ENCODE results near the gene C16orf54. TPM values are rescaled to one million over a fixed set of nuclear protein-coding genes. Genes with fewer than 3 reads are reported as not detected.
A peak's percentile ranks its signal among the peaks of the same experiment; 100 is the strongest.

Gene C16orf54
- total and polyA plus RNA-seq, 2 of the 4 experiments (the other 2 are of a cell fraction), result not detected

DNA sequence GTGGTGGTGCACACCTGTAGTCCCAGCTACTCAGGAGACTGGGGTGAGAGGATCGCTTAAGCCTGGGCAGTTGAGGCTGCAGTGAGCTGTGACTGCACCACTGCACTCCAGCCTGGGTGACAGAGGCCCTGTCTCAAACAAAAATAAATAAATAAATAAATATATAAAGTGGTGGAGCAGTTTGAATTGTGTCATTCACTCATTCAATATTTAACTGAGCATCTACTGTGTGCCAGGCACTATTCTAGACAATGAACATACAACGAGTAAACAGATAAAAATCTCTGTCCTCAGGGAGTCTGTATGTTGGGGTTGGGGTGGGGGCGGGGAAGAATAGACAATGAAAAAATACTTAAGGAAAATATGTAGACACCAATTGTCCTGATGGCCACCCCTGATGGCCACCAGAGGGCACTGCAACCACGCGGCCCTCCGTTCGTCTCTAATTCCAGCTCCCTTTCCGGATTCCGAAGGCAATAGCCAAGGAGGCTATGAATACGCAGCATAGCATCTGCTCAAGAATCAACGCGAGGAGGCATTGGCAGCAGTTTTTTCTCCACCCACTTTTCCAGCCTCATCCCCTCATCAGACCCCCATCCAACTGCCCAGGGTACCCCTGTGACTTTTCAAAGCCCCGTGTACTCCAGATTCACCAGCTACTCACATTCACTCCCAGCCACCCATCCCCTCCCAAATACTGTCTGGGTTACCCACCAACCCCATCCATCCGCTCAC, 45.4 kb downstream of the C16orf54 start:
- Histone ChIP-seq H2BK20ac (ENCODE audit: low read depth, low read length) (no peak overlapping the region), H3K27ac (ENCODE audit: insufficient read depth, low read length) (no peak overlapping the region), H4K5ac (ENCODE audit: low read depth, low read length) (no peak overlapping the region; the same call in 1 of the 2 replicates), H2BK120ac (ENCODE audit: low read depth, low read length) (no peak overlapping the region), H2AK5ac (ENCODE audit: low read depth, low read length) (no peak overlapping the region), H3K79me1 (ENCODE audit: low read depth in 1 of 2, low read length in 2 of 2) (no peaks in the 10 kb centered on the region), H4K8ac (ENCODE audit: low read depth in 2 of 2, low read length in 2 of 2) (peak overlapping the region in 1 of 2 experiments; percentile 66; a peak in 1 of 4 replicates), H3K4ac (ENCODE audit: low read depth, low read length) (no peak overlapping the region), H3K4me2 (ENCODE audit: low read depth, low read length) (peak overlapping the region; percentile 67; the same call in 1 of the 2 replicates), H2AK9ac (replicated peaks; ENCODE audit: low read depth, low read length, poor library complexity) (peak overlapping the region; percentile 57), H3K18ac (ENCODE audit: low read depth, low read length) (no peak overlapping the region), H3K9me1 (ENCODE audit: insufficient read depth, low read length) (no peaks in the 10 kb centered on the region), H4K91ac (ENCODE audit: insufficient read depth, low read depth, low read length) (no peak overlapping the region), H2BK5ac (ENCODE audit: low read depth, low read length, poor library complexity, severe bottlenecking) (no peak overlapping the region), H3K23ac (ENCODE audit: low read depth, low read length) (no peak overlapping the region), H3K36me3 (ENCODE audit: control insufficient read depth, insufficient read depth, low read length) (no peaks in the 10 kb centered on the region), H2AFZ (replicated peaks; ENCODE audit: low read length, poor library complexity) (peak overlapping the region; percentile 90), H4K20me1 (ENCODE audit: insufficient read depth, low read length) (no peaks in the 10 kb centered on the region), H3K27me3 (ENCODE audit: control insufficient read depth, insufficient read depth, low read length) (peaks cover 10% of the 10 kb centered on the region; the same call in 1 of the 2 replicates), H2BK15ac (ENCODE audit: low read depth, low read length) (no peak overlapping the region), H3K14ac (replicated peaks; ENCODE audit: low read depth, low read length) (no peak overlapping the region; the same call in 1 of the 2 replicates), H3K4me1 (ENCODE audit: control insufficient read depth, insufficient read depth, low read length) (no peaks in the 10 kb centered on the region), H3K56ac (ENCODE audit: extremely low read depth, insufficient read depth, low read length) (no peak overlapping the region), H3K9ac (ENCODE audit: low read depth, low read length) (peak overlapping the region; percentile 25; the same call in 1 of the 2 replicates), H3K9me3 (ENCODE audit: control insufficient read depth, insufficient read depth, low read length) (no peaks in the 10 kb centered on the region), H3K4me3 (ENCODE audit: insufficient read depth, low read depth, low read length) (no peak overlapping the region)
- in situ Hi-C loops (cut with MboI; ENCODE audit: low sequenced_read_pairs), result no loop called here
- intact Hi-C loops (cut with micrococcal nuclease), result loop anchor here (1.0 to 2.0 kb wide), 7 partner anchors 21 to 320 kb away; partner anchors contain the start of genes KIF22 and PAGR1
- CTCF ChIA-PET, result interaction anchor here (0.6 to 1.9 kb wide), 6 partner anchors 10 to 116 kb away, joined by 3 to 6 read pairs (median 4); partner anchors contain the start of gene QPRT
- dilution Hi-C loops (cut with HindIII; ENCODE audit: low sequenced_read_pairs, unreplicated experiment), result no loop called here
- no CpG with 5 or more reads among the region's 14 CpGs for WGBS, 2 experiments (ENCODE audit: extremely low coverage in 2 of 2, insufficient read length in 1 of 2)
- ATAC-seq (ENCODE audit: low read depth), result peak; percentile 99
- DNase-seq, result peak; percentile 87
- no TSS peak for BruUV-seq (replicated peaks)
- POLR2A ChIA-PET (ENCODE audit: unreplicated experiment), result interaction anchor here (0.6 to 1.0 kb wide), 2 partner anchors 104 to 148 kb away, joined by 3 read pairs; no protein-coding TSS in a partner anchor
- TF ChIP-seq RFX5 (IDR thresholded peaks at IDR 0.05; ENCODE audit: low read depth, low read length), result no peak
- peak; percentile 29 for TF ChIP-seq RCOR1 (IDR thresholded peaks at IDR 0.05; ENCODE audit: insufficient replicate concordance, low read length)
- TF ChIP-seq, protein P1, sequence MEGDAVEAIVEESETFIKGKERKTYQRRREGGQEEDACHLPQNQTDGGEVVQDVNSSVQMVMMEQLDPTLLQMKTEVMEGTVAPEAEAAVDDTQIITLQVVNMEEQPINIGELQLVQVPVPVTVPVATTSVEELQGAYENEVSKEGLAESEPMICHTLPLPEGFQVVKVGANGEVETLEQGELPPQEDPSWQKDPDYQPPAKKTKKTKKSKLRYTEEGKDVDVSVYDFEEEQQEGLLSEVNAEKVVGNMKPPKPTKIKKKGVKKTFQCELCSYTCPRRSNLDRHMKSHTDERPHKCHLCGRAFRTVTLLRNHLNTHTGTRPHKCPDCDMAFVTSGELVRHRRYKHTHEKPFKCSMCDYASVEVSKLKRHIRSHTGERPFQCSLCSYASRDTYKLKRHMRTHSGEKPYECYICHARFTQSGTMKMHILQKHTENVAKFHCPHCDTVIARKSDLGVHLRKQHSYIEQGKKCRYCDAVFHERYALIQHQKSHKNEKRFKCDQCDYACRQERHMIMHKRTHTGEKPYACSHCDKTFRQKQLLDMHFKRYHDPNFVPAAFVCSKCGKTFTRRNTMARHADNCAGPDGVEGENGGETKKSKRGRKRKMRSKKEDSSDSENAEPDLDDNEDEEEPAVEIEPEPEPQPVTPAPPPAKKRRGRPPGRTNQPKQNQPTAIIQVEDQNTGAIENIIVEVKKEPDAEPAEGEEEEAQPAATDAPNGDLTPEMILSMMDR (conservative IDR thresholded peaks at IDR 0.05; ENCODE audit: low read depth, low read length), result peak; percentile 98
- TF ChIP-seq, protein P2, sequence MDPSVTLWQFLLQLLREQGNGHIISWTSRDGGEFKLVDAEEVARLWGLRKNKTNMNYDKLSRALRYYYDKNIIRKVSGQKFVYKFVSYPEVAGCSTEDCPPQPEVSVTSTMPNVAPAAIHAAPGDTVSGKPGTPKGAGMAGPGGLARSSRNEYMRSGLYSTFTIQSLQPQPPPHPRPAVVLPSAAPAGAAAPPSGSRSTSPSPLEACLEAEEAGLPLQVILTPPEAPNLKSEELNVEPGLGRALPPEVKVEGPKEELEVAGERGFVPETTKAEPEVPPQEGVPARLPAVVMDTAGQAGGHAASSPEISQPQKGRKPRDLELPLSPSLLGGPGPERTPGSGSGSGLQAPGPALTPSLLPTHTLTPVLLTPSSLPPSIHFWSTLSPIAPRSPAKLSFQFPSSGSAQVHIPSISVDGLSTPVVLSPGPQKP (IDR thresholded peaks at IDR 0.05; ENCODE audit: borderline replicate concordance, low read depth, low read length), result no peak
- TF ChIP-seq CHD1 (IDR thresholded peaks at IDR 0.05; ENCODE audit: low read depth, low read length), result no peak
- no peak for TF ChIP-seq CEBPB (IDR thresholded peaks at IDR 0.05; ENCODE audit: low read depth, low read length)
- TF ChIP-seq MAZ (IDR thresholded peaks at IDR 0.05; ENCODE audit: borderline replicate concordance, low read depth, low read length), result 0 out of 2 replicates have a peak, but pooled peaks have one; percentile 30
- peak; percentile 97 for TF ChIP-seq RAD21 (IDR thresholded peaks at IDR 0.05; ENCODE audit: low read length)
- TF ChIP-seq USF2 (IDR thresholded peaks at IDR 0.05; ENCODE audit: low read depth, low read length), result no peak
- TF ChIP-seq MAFK (IDR thresholded peaks at IDR 0.05; ENCODE audit: low read depth, low read length), result no peak
- peak; percentile 95 for TF ChIP-seq SMC3 (IDR thresholded peaks at IDR 0.05; ENCODE audit: low read depth, low read length)
- no peak for TF ChIP-seq POLR2A (IDR thresholded peaks at IDR 0.05; ENCODE audit: low read depth, low read length)
- TF ChIP-seq FOS (IDR thresholded peaks at IDR 0.05; ENCODE audit: low read depth, low read length), result no peak
- TF ChIP-seq BHLHE40 (IDR thresholded peaks at IDR 0.05; ENCODE audit: low read depth, low read length), result no peak

Data from IMR-90 (cell line).